ENCODE data around the gene ANKMY1.
A peak's percentile ranks its signal among the peaks of the same experiment; 100 is the strongest.

ANKMY1 gene

GRCh38 chr2:240596491-240596931 lies 38.7 kb upstream of the ANKMY1 start:
- peaks cover 10% of the 10 kb centered on the region for H4K20me1 ChIP-seq (ENCODE audit: insufficient read depth, low read length, poor library complexity, severe bottlenecking)
- H3K4me1 ChIP-seq (ENCODE audit: insufficient read depth, low read length, poor library complexity, severe bottlenecking) = no peaks in the 10 kb centered on the region
- peaks cover 11% of the 10 kb centered on the region; the same call in 1 of the 2 replicates for H3K79me2 ChIP-seq (ENCODE audit: insufficient read depth, low read length)
- no peak overlapping the region for H3K4me3 ChIP-seq (ENCODE audit: low read length, poor library complexity, severe bottlenecking)
- no peak overlapping the region for H3K9ac ChIP-seq (ENCODE audit: low read depth, low read length, poor library complexity, severe bottlenecking)
- H3F3A ChIP-seq (ENCODE audit: low read depth) = no peaks in the 10 kb centered on the region
- H3K9me2 ChIP-seq (replicated peaks; ENCODE audit: low read depth, low read length) = no peaks in the 10 kb centered on the region
- H3K27me3 ChIP-seq (ENCODE audit: insufficient read depth, low read length, poor library complexity, severe bottlenecking) = no peaks in the 10 kb centered on the region
- TF ChIP-seq EZH2phosphoT487 (IDR thresholded peaks at IDR 0.05; ENCODE audit: borderline replicate concordance) (no peak), CTCF (conservative IDR thresholded peaks at IDR 0.05; ENCODE audit: low read length) (no peak)
- peaks cover 11% of the 10 kb centered on the region; the same call in 1 of the 2 replicates for H3K36me3 ChIP-seq (ENCODE audit: insufficient read depth, low read length)
- no peak overlapping the region for H3K4me2 ChIP-seq (ENCODE audit: low read depth, low read length, poor library complexity, severe bottlenecking)
- H2AFZ ChIP-seq (ENCODE audit: low read length) = no peak overlapping the region
- no peaks in the 10 kb centered on the region for H3K9me3 ChIP-seq (ENCODE audit: insufficient read depth, low read depth, low read length)

GRCh38 chr2:240596080-240596460 lies 38.3 kb upstream of the ANKMY1 start:
- no peak for TF ChIP-seq EZH2phosphoT487 (IDR thresholded peaks at IDR 0.05; ENCODE audit: borderline replicate concordance)
- TF ChIP-seq CTCF (conservative IDR thresholded peaks at IDR 0.05; ENCODE audit: low read length) = no peak
- H3K36me3 ChIP-seq (ENCODE audit: insufficient read depth, low read length) = peaks cover 14% of the 10 kb centered on the region; the same call in 1 of the 2 replicates
- H3K4me2 ChIP-seq (ENCODE audit: low read depth, low read length, poor library complexity, severe bottlenecking) = no peak overlapping the region
- no peaks in the 10 kb centered on the region for H3K4me1 ChIP-seq (ENCODE audit: insufficient read depth, low read length, poor library complexity, severe bottlenecking)
- no peaks in the 10 kb centered on the region for H3F3A ChIP-seq (ENCODE audit: low read depth)
- no peaks in the 10 kb centered on the region for H3K9me3 ChIP-seq (ENCODE audit: insufficient read depth, low read depth, low read length)
- peaks cover 15% of the 10 kb centered on the region; the same call in 1 of the 2 replicates for H3K79me2 ChIP-seq (ENCODE audit: insufficient read depth, low read length)
- H3K4me3 ChIP-seq (ENCODE audit: low read length, poor library complexity, severe bottlenecking) = no peak overlapping the region
- no peak overlapping the region for H3K9ac ChIP-seq (ENCODE audit: low read depth, low read length, poor library complexity, severe bottlenecking)
- no peaks in the 10 kb centered on the region for H3K9me2 ChIP-seq (replicated peaks; ENCODE audit: low read depth, low read length)
- H2AFZ ChIP-seq (ENCODE audit: low read length) = no peak overlapping the region
- H4K20me1 ChIP-seq (ENCODE audit: insufficient read depth, low read length, poor library complexity, severe bottlenecking) = peaks cover 10% of the 10 kb centered on the region
- no peaks in the 10 kb centered on the region for H3K27me3 ChIP-seq (ENCODE audit: insufficient read depth, low read length, poor library complexity, severe bottlenecking)

- TF ChIP-seq CTCF (conservative IDR thresholded peaks at IDR 0.05; ENCODE audit: low read length) (peak; percentile 71), EZH2phosphoT487 (IDR thresholded peaks at IDR 0.05; ENCODE audit: borderline replicate concordance) (no peak)
- H3K36me3 ChIP-seq (ENCODE audit: insufficient read depth, low read length) = peaks cover 14% of the 10 kb centered on the region; the same call in 1 of the 2 replicates
- no peaks in the 10 kb centered on the region for H3F3A ChIP-seq (ENCODE audit: low read depth)
- H3K9me3 ChIP-seq (ENCODE audit: insufficient read depth, low read depth, low read length) = no peaks in the 10 kb centered on the region
- no peaks in the 10 kb centered on the region for H3K4me1 ChIP-seq (ENCODE audit: insufficient read depth, low read length, poor library complexity, severe bottlenecking)
- H2AFZ ChIP-seq (ENCODE audit: low read length) = no peak overlapping the region
- H3K4me2 ChIP-seq (ENCODE audit: low read depth, low read length, poor library complexity, severe bottlenecking) = no peak overlapping the region
- peaks cover 21% of the 10 kb centered on the region; the same call in 1 of the 2 replicates for H3K79me2 ChIP-seq (ENCODE audit: insufficient read depth, low read length)
- H3K4me3 ChIP-seq (ENCODE audit: low read length, poor library complexity, severe bottlenecking) = no peak overlapping the region
- no peak overlapping the region for H3K9ac ChIP-seq (ENCODE audit: low read depth, low read length, poor library complexity, severe bottlenecking)
- no peaks in the 10 kb centered on the region for H3K9me2 ChIP-seq (replicated peaks; ENCODE audit: low read depth, low read length)
- peaks cover 10% of the 10 kb centered on the region for H4K20me1 ChIP-seq (ENCODE audit: insufficient read depth, low read length, poor library complexity, severe bottlenecking)
- no peaks in the 10 kb centered on the region for H3K27me3 ChIP-seq (ENCODE audit: insufficient read depth, low read length, poor library complexity, severe bottlenecking)
Measured at GRCh38 chr2:240595381-240596079, 37.7 kb upstream of the ANKMY1 start.
